GM08714 (cell line): ENCODE data around the gene ARVCF.
A peak's percentile ranks its signal among the peaks of the same experiment; 100 is the strongest.

ENCODE experiments used
- H3K4me3 ChIP-seq: fragments of 200-500 bp; sonication (Bioruptor generic); 2 replicates; pipeline ENCODE4 v1.5.1; 2014; ENCODE audit warnings: mild to moderate bottlenecking, low read length, inconsistent platforms
- ZNF274 ChIP-seq: IDR thresholded peaks from 2 replicates; pipeline ENCODE4 v1.6.1; 2012; ENCODE audit warnings: mild to moderate bottlenecking, low read depth, low read length

The ARVCF gene

DNA sequence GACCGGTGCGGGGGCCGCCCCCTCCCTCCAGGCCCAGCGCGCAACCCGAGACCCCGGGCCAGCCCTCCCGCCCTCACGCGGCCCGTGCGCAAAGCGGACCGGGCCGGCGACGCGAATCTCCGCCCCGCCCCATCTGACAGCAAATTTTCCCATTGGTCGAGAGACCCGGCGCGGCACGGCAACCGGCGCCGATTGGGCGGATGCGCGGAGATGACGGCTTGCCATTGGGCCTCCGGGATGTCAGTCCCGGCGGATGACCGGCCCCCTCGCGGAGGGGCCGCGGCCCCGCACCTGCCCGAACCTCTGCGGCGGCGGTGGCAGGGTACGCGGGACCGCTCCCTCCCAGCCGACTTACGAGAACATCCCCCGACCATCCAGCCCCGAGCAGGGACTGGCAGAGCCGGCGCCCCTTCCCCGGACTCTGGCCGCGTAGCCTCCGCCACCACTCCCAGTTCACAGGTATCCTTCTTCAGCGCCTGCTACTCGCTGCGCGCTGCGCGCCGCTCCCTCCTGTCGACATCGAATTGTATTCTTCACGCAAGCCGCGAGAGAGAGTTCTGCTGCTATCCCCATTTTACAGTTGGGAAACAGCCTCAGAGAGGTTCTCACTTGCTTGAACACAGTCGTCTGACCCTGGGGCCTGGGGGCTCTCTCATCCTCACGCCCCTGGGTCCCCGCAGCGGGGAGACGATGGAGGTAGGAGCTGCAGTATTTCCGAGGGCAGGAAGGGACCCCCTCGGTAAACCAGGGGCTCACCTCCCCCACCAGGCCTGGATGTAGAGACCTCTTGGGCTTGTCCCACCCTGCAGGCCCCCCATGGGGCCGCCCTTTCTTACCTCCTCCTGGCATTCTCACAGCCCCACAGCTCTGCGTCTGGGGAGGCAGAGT is at the start of gene ARVCF:
ARVCF (minus strand) TSS at position 90 of the 888 bp plus-strand sequence. CDS start 26,029 bp downstream, outside the sequence.
- no peak for TF ChIP-seq ZNF274
- peak within 1 kb of the TSS; percentile 53 for H3K4me3 ChIP-seq

DNA sequence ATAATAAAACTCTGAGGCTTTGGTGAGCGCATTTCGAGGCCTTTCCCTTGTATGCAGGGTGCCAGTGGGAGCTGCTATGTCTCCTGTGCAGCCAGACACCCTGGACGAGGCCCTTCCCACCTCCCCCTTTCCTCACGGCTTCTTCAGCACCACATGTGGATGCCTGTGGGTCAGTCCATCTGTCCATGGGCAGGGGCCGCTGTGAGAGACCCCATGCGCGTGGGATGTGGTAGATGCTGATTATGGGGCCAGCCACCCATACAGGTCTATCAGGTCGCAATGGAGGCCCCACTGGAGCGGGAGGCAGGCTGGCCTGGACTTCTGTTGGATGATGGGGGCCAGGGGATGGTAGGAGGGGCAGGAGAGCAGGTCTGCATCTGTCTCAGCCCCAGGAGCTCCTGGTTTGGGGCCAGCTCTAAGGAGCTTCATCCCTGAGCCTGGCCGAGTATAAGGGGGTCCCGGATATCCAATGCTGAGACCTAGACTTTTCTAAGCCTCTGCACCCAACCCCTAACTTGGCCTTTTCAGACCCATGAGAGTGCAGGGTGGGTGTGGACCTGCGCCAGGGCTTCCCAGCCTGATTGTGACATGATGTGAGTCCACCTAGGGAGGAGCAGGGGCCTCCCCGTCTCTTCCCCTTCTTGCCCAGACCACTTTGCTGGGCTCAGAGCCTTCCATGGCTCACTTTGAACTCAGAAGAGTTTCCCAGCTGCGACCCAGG is 49.4 kb upstream of the ARVCF start:
- no peak overlapping the region for H3K4me3 ChIP-seq
- no peak for TF ChIP-seq ZNF274

DNA sequence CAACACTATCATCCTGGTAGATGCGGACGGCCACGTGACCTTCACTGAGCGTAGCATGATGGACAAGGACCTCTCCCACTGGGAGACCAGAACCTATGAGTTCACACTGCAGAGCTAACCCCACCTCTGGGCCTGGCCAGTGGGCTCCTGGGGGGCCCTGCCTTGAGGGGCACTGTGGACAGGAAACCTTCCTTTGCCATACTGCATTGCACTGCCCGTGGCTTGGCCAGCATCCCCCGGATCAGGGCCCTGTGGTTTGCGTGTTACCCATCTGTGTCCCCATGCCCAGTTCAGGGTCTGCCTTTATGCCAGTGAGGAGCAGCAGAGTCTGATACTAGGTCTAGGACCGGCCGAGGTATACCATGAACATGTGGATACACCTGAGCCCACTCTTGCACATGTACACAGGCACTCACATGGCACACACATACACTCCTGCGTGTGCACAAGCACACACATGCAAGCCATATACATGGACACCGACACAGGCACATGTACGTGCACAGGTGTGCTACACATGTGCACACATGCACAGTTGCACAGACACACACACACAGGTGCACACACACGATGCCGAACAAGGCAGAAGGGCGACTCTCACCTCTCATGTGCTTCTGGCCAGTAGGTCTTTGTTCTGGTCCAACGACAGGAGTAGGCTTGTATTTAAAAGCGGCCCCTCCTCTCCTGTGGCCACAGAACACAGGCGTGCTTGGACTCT is 48.1 kb upstream of the ARVCF start:
- no peak overlapping the region for H3K4me3 ChIP-seq
- TF ChIP-seq ZNF274, result no peak

- H3K4me3 ChIP-seq, result no peak overlapping the region
- no peak for TF ChIP-seq ZNF274
These were observed 47.5 kb upstream of the ARVCF start for GRCh38 chr22:20064140-20064480.

DNA sequence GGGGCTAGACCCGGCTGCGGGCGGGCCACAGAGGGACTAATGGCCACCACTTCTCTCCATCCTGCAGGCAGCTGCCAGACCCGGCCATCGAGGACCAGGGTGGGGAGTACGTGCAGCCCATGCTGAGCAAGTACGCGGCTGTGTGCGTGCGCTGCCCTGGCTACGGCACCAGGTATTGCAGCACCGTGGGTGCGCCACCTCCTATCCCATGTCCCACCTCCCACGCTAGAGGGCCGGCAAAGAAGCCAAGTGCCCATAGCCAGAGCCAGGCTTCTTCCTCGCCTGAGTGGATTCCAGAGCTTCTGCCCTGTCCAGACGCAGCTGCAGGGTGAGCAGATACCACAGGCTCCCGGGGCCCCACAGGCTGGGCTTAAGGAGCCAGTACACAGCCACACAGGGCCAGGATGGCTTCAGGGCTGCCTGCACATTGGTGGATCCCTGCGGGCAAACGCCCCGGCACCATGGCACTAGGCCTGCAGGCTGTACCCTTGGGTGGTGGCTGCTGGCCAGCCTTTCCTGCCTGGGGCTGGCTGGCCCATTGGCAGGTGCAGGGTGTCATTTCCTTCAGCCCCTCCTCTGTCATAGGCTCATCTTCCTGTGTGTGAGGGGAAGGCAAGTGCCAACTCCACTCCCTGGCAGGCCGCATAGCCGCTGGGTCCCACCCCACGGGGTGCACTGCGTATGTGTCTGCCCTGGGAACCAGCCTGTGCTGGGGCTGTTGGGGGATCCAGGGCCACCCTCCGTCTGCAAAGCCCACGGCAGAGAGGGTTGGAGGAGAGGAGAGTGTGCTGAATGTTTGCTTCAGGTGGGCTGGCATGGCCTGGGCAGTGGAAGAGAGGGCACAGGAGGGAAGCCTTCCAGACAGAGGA is 46.9 kb upstream of the ARVCF start:
- no peak for TF ChIP-seq ZNF274
- no peak overlapping the region for H3K4me3 ChIP-seq

DNA sequence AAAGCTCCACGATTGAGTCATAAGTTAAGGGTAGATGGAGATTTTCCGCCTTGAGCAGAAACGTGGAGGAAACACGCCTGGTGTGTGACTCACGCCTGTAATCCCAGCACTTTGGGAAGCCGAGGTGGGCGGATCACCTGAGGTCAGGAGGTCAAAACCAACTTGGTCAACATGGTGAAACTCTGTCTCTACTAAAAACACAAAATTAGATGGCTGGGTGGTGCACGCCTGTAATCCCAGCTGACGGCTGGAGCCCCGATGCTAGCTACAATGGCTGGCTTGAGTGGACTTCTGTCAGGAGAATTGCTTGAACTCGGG is 46.1 kb upstream of the ARVCF start:
- no peak overlapping the region for H3K4me3 ChIP-seq
- no peak for TF ChIP-seq ZNF274

GRCh38 chr22:20062043-20062765 is 45.6 kb upstream of the ARVCF start:
- no peak overlapping the region for H3K4me3 ChIP-seq
- TF ChIP-seq ZNF274, result no peak

GRCh38 chr22:20061481-20061861 is 44.8 kb upstream of the ARVCF start:
- TF ChIP-seq ZNF274, result no peak

DNA sequence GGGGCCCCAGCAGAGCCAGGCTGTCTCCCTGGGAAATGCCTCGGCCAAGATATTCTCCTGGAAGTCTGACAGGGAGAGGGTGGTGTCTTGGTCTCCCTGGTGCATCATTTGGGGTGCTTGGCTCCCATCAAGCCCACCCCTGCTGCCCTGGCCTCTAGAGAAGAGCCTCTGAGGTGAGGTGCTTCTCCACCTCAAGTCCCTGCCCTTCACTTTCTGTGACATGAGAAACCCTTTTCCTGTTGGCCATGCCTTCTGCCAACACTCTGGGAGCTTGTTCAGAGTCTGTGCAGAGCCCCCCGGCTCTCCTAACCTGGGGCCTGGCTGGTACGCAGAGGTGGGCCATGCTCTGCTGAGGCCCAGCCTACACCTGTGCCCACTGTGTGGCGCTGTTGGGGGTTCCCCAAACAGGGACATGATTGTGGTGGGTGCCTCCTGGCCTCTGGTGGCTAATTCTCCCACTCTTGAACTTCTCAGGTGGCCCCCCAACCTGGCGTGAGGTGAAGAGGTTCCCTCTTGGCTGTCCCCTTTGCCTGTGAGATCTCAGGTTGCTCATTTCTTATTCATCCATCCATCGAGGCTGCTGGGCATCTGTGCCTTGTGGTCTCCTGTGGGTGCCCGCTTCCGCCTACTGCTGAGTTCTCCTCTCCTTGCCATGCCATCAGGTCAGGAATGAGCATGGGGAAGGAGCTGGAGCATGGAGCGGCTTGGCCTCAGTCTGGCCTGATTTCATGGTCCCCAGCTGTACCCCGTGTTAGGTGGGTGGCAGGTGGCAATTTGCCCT is 44.3 kb upstream of the ARVCF start:
- no peak for TF ChIP-seq ZNF274
- no peak overlapping the region for H3K4me3 ChIP-seq

More at GRCh38 chr22:20061481-20061861, 44.8 kb upstream of the ARVCF start:
- no peak overlapping the region for H3K4me3 ChIP-seq

GRCh38 chr22:20058989-20059770 is 42.6 kb upstream of the ARVCF start:
- H3K4me3 ChIP-seq, result no peak overlapping the region
- TF ChIP-seq ZNF274, result no peak

GRCh38 chr22:20057596-20058268 is 41.1 kb upstream of the ARVCF start:
- no peak for TF ChIP-seq ZNF274
- no peak overlapping the region for H3K4me3 ChIP-seq

GRCh38 chr22:20056696-20057386 is 40.2 kb upstream of the ARVCF start:
- no peak for TF ChIP-seq ZNF274
- H3K4me3 ChIP-seq, result no peak overlapping the region
